Suppressor macrophage treated with lipopolysaccharide for 1 hour (primary cell): ENCODE data around the gene PSMD14.

Experiments used
- DNase-seq, 3 donors: peaks; one replicate each; pipeline ENCODE4 v3.0.0-alpha.2; 2020 to 2022

The PSMD14 gene

GRCh38 chr2:161386228-161386824 is 78.1 kb downstream of the PSMD14 start:
- DNase-seq = no peak

DNA sequence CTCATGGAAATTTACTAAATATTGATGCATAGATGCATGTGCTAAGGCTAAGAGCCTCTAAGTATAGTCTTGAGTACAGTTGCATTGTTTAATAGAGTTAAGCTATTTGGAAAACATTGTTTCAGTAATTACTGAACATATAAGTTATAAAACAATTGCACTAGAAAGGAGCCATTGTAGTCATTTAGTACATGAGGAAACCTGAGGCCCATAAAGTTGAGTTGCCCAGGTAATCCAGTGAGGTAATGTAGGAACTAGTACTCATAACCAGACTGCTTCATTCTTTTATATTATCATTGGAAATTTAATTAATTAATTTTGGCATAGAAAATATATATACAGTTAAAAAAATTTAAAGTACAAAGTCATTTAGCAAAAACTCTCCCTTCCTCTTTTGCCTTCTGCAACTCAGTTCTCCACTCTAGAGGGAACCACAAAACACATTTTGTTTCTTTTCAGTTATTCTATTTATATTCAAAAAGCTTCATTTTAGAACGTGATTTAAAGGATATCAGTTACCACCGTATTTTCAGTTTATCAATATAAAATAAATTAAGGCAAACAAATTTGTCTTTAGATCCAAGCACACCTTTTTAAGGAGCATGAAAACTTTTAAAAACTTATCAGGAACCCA is 80.0 kb downstream of the PSMD14 start:
- no peak for DNase-seq

GRCh38 chr2:161391737-161392506 is 83.7 kb downstream of the PSMD14 start:
- DNase-seq = no peak

DNA sequence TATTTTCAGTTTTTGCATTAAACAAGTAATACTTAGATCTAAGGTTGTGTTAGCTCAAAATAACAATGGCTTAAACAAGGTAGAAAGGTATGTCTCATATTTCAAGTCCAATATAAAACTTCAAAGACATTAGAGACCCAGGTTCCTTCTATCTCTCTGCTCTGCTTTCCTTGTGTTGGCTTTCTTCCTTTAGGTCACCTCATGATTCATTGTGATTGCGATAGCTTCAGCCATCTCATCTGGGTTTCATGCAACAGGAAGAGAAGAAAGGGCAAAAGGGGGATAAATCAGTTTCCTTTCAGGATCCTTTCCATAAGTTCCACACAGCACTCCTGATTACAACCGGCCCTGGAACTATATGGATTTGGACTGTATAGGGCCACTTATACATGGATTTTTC is 91.9 kb downstream of the PSMD14 start:
- DNase-seq = no peak

DNA sequence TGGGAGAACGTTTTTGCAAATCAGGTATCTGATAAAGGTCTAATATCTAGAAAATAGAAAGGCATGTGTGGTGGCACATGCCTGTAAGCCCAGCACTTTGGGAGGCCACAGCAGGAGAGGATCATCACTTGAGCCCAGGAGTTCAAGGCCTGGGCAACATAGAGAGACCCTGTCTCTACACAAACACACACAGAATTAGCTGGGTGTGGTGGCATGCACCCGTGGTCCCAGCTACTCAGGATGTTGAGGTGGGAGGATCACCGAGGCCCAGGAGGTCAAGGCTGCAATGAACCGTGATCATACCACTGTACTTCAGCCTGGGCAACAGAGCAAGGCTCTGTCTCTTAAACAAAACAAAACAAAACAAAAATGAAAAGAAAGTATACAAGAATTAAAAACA is 94.1 kb downstream of the PSMD14 start:
- DNase-seq = no peak

GRCh38 chr2:161406316-161406715 is 98.1 kb downstream of the PSMD14 start:
- DNase-seq = no peak

DNA sequence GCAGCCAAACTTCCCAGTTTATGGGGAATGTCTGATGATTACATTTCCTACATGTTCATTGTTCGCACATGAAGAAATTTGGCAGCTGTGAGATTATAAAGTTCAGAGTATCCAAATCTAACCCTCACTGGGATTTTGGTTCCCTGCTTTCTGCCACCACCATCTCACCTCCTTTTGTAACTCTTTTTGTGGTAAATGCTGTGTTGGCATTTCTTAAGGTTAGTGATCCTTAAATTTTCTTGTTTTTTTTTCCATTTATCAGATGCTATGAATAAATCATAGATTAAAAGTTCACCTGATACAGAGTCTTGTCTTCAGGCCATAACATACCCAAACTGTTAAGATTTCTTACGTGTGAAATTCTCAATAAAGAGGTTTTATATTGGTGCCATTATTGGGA is 99.4 kb downstream of the PSMD14 start:
- DNase-seq = no peak

GRCh38 chr2:161409308-161409907 is 101.2 kb downstream of the PSMD14 start:
- DNase-seq = no peak

GRCh38 chr2:161412346-161412745 is 104.1 kb downstream of the PSMD14 start:
- no peak for DNase-seq

DNA sequence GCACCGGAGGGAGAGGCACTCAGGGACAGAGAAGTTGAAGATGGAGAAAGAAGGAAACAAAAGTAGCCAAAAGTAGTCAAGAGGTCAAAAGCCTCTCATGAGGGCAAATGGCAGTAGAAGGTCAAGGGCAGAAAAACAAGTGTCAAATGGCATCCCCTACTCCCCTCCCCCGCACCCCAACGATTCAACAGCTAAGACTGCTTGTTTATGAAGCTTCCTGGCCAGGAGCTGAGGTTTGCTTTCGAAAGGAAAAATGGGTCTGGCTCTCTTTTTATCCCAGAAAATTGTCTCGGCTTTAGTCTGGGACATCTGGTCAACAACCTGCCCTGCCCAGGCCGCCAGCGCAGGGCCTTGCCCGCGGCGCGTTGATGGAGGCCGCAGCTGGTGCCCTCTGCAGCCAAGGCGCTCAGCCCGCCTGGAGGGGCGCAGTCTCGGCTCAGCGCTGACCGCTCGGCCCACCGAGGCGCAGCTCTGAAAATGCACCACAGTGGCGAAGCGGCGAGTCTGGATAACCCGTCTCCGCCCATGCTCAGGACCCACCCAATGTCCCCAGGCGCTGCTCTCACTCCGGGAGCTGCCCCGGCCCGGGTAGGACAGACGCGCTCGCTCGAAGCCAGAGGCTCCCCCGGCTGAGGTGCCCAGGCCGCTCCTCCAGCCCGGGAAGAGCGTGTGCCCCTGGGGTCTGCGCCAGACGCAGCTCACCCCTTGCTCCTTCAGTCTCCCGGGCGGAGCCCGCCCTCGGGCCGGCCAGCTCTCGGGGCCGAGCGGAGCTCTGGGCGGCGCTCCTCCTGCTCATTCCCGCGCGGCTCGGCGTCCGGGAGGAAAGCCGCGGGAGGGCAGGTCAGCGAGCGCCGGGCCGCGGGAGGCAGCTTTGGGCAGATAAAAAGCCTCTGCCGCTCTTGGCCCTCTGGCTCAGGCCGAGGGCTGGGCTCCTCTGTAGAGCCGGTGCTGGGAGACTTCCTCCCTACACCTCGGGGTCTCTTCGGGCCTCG is 106.1 kb downstream of the PSMD14 start:
- DNase-seq = peak in 2 of 3 donors; percentile 13 to 49

GRCh38 chr2:161415034-161415986 is 107.1 kb downstream of the PSMD14 start:
- DNase-seq = no peak

DNA sequence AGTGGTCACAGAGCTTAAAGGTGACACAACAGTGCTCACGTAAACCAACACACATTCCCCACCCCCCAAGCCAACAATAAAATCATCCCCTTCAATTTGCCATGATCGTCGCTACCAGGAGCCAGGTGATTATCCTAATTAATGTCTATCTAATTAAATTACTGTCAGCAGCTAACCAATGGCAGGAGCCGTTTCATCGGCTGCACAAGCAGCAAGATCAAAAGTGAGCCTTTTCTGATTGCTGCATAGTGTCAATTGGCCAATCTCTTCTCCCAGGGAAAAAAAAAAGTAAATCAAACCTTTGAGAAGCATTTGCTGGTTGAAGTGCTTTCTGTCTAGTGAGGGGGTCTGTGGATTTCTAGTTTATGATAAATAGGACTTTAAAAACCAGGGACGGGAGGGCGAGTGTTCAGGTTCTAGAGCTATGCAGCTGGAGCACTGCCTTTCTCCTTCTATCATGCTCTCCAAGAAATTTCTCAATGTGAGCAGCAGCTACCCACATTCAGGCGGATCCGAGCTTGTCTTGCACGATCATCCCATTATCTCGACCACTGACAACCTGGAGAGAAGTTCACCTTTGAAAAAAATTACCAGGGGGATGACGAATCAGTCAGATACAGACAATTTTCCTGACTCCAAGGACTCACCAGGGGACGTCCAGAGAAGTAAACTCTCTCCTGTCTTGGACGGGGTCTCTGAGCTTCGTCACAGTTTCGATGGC is 107.9 kb downstream of the PSMD14 start, which contains the start of gene TBR1:
Gene TBR1, plus strand, starts transcription at position 311 of the 721 bp plus-strand sequence. Its CDS starts 114 bp downstream, at position 425.
- DNase-seq = no peak

DNA sequence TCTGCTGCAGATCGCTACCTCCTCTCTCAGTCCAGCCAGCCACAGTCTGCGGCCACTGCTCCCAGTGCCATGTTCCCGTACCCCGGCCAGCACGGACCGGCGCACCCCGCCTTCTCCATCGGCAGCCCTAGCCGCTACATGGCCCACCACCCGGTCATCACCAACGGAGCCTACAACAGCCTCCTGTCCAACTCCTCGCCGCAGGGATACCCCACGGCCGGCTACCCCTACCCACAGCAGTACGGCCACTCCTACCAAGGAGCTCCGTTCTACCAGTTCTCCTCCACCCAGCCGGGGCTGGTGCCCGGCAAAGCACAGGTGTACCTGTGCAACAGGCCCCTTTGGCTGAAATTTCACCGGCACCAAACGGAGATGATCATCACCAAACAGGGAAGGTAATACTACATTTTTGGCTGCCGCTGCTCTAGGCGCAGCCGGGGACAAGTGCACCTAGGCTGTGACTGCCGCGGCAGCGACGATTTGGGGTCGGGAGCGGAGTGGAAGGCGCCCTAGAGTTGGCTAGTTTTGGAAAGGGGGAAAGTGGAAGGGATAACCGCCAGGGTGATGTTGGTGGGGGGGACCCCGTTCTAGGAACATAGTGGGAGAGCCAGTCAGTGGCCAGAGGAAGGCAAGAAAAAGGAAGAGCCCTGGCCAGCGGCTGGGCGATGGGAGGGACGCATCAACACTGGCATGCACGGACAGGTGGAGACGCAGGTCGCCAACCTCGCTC is 108.6 kb downstream of the PSMD14 start:
- DNase-seq = no peak

- no peak for DNase-seq
Observed at GRCh38 chr2:161417438-161418274, 109.4 kb downstream of the PSMD14 start.

DNA sequence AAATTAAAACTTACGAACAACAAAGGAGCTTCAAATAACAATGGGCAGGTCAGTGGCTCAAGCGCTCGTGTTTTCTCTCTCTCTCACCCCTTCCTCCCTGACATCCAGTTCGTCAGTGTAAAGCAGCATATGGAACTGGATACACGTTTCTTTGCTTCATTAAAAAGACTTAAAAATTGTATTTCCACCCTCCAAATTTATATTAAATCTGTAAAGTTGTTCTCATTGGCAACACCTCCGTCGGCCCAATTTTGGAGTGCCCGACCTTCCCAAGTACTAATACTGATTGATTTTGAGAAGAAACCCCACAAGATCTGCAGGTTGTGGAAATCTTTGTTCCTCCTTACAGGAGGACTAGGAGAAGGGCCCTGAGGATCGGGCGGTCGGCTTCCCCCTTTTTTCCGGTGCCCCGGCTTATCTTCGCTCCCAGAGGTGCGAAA is 110.1 kb downstream of the PSMD14 start:
- DNase-seq = no peak

GRCh38 chr2:161418715-161419637 is 110.8 kb downstream of the PSMD14 start:
- DNase-seq = peak in 2 of 3 donors; percentile 24 to 48

- DNase-seq = no peak
Observed at GRCh38 chr2:161419638-161420190, 111.5 kb downstream of the PSMD14 start.
